Muscle of leg (tissue), 11 donors: ENCODE results near the gene IL6R. TPM values are rescaled to one million over a fixed set of nuclear protein-coding genes. Genes with fewer than 3 reads are reported as not detected.
A peak's percentile ranks its signal among the peaks of the same experiment; 100 is the strongest.

ENCODE experiments used
- DNase-seq: peaks from one replicate; pipeline ENCODE4 v3.0.0; 2013
- H3K27ac ChIP-seq: one replicate; pipeline ENCODE4 v1.5.1; 2013; ENCODE audit warnings: mild to moderate bottlenecking, low read length, control low read depth
- H3K27me3 ChIP-seq: one replicate; pipeline ENCODE4 v1.6.1; 2013; ENCODE audit warnings: low read length; ENCODE audit not compliant: control insufficient read depth, insufficient read depth
- H3K36me3 ChIP-seq: one replicate; pipeline ENCODE4 v1.6.1; 2013; ENCODE audit warnings: low read length; ENCODE audit not compliant: control insufficient read depth, insufficient read depth
- H3K4me1 ChIP-seq: one replicate; pipeline ENCODE4 v1.6.1; 2013; ENCODE audit warnings: low read length; ENCODE audit not compliant: control insufficient read depth, insufficient read depth
- H3K4me3 ChIP-seq: one replicate; pipeline ENCODE4 v1.5.1; 2013; ENCODE audit warnings: low read length, control low read depth
- H3K9me3 ChIP-seq: replicated peaks from 2 replicates; pipeline ENCODE4 v1.6.1; 2013; ENCODE audit warnings: low read depth, low read length; ENCODE audit not compliant: control insufficient read depth
- WGBS: methylation state at CpG from one replicate; pipeline ENCODE4 v1.1.5; 2013; ENCODE audit warnings: missing lambda C conversion rate; ENCODE audit not compliant: insufficient coverage; 5-methylcytosine and 5-hydroxymethylcytosine counted together
- polyA plus RNA-seq, 8 donors: library from polyadenylated mRNA; unstranded; fragments of 120-200 nt; gene quantifications; one replicate each; pipeline versions ENCODE4 v1.2.1 to v1.2.3, GENCODE V29; 2013; ENCODE audit warnings: inconsistent platforms in 1 of 8, low replicate concordance in 1 of 8; ENCODE audit not compliant: insufficient read length in 8 of 8, insufficient read depth in 1 of 8
- total RNA-seq: library from RNA; stranded (reverse); fragments of 120-200 nt; gene quantifications from one replicate; pipeline ENCODE4 v1.2.4, GENCODE V29; 2013

Gene IL6R
- total and polyA plus RNA-seq, 9 donors = 2.7 to 7.6 (median 5.2) TPM

- no peak overlapping the region for H3K4me3 ChIP-seq
- WGBS = 70% methylated on average over 6 of the region's 11 CpGs
These were observed 18.3 kb upstream of the IL6R start for GRCh38 chr1:154386643-154387352.

GRCh38 chr1:154391086-154391770 lies 13.9 kb upstream of the IL6R start:
- 86% methylated on average over 6 of the region's 9 CpGs for WGBS
- no peaks in the 10 kb centered on the region for H3K36me3 ChIP-seq
- H3K4me3 ChIP-seq = no peak overlapping the region
- no peaks in the 10 kb centered on the region for H3K9me3 ChIP-seq
- H3K27me3 ChIP-seq = no peaks in the 10 kb centered on the region
- no peak overlapping the region for H3K27ac ChIP-seq
- no peak for DNase-seq
- H3K4me1 ChIP-seq = no peaks in the 10 kb centered on the region

More at GRCh38 chr1:154386643-154387352, 18.3 kb upstream of the IL6R start:
- no peaks in the 10 kb centered on the region for H3K4me1 ChIP-seq
- no peaks in the 10 kb centered on the region for H3K27me3 ChIP-seq
- no peak for DNase-seq
- H3K9me3 ChIP-seq = no peaks in the 10 kb centered on the region
- H3K36me3 ChIP-seq = no peaks in the 10 kb centered on the region
- no peak overlapping the region for H3K27ac ChIP-seq

GRCh38 chr1:154398141-154398540 lies 7.0 kb upstream of the IL6R start:
- Histone ChIP-seq H3K9me3 (no peaks in the 10 kb centered on the region), H3K27ac (no peak overlapping the region), H3K4me3 (no peak overlapping the region), H3K36me3 (no peaks in the 10 kb centered on the region), H3K27me3 (peaks cover 4% of the 10 kb centered on the region), H3K4me1 (no peaks in the 10 kb centered on the region)
- 57% methylated on average over 1 of the region's 4 CpGs for WGBS
- no peak for DNase-seq

GRCh38 chr1:154398678-154399077 lies 6.5 kb upstream of the IL6R start:
- Histone ChIP-seq H3K27ac (no peak overlapping the region), H3K36me3 (no peaks in the 10 kb centered on the region), H3K4me1 (no peaks in the 10 kb centered on the region), H3K9me3 (no peaks in the 10 kb centered on the region), H3K27me3 (peaks cover 9% of the 10 kb centered on the region), H3K4me3 (no peak overlapping the region)
- DNase-seq = no peak
- 83% methylated on average over 1 of the region's 4 CpGs for WGBS

GRCh38 chr1:154400381-154400801 lies 4.8 kb upstream of the IL6R start:
- Histone ChIP-seq H3K27ac (no peak overlapping the region), H3K9me3 (no peaks in the 10 kb centered on the region), H3K27me3 (peaks cover 24% of the 10 kb centered on the region), H3K4me3 (no peak overlapping the region), H3K4me1 (peaks cover 9% of the 10 kb centered on the region), H3K36me3 (no peaks in the 10 kb centered on the region)
- WGBS = no CpG with 5 or more reads among the region's 4 CpGs
- DNase-seq = no peak

- H3K4me3 ChIP-seq = no peak overlapping the region
- H3K9me3 ChIP-seq = no peaks in the 10 kb centered on the region
- no peak overlapping the region for H3K27ac ChIP-seq
- no peak for DNase-seq
- peaks cover 28% of the 10 kb centered on the region for H3K4me1 ChIP-seq
- H3K27me3 ChIP-seq = peaks cover 41% of the 10 kb centered on the region
- WGBS = 100% methylated on average over 1 of the region's 4 CpGs
- no peaks in the 10 kb centered on the region for H3K36me3 ChIP-seq
These were observed 2.7 kb upstream of the IL6R start for GRCh38 chr1:154402409-154402921.

GRCh38 chr1:154403261-154403943 lies 1.7 kb upstream of the IL6R start:
- H3K4me1 ChIP-seq = peaks cover 38% of the 10 kb centered on the region
- WGBS = 64% methylated on average over 3 of the region's 8 CpGs

GRCh38 chr1:154403983-154404382 lies 1.2 kb upstream of the IL6R start:
- no peak for DNase-seq
- Histone ChIP-seq H3K36me3 (no peaks in the 10 kb centered on the region), H3K27ac (no peak overlapping the region), H3K4me3 (no peak overlapping the region), H3K9me3 (no peaks in the 10 kb centered on the region), H3K4me1 (peaks cover 41% of the 10 kb centered on the region), H3K27me3 (peaks cover 51% of the 10 kb centered on the region)
- WGBS = 80% methylated on average over 1 of the region's 3 CpGs

More at GRCh38 chr1:154403261-154403943, 1.7 kb upstream of the IL6R start:
- Histone ChIP-seq H3K27ac (no peak overlapping the region), H3K9me3 (no peaks in the 10 kb centered on the region), H3K4me3 (no peak overlapping the region), H3K27me3 (peaks cover 47% of the 10 kb centered on the region), H3K36me3 (no peaks in the 10 kb centered on the region)
- no peak for DNase-seq

GRCh38 chr1:154404511-154404931 lies 622 bp upstream of the IL6R start:
- peaks cover 41% of the 10 kb centered on the region for H3K4me1 ChIP-seq
- no peaks in the 10 kb centered on the region for H3K9me3 ChIP-seq
- H3K27ac ChIP-seq = no peak overlapping the region
- 47% methylated on average over 4 of the region's 11 CpGs for WGBS
- no peak for DNase-seq
- no peaks in the 10 kb centered on the region for H3K36me3 ChIP-seq
- peaks cover 51% of the 10 kb centered on the region for H3K27me3 ChIP-seq
- H3K4me3 ChIP-seq = peak overlapping the region; percentile 46
